Measurements from ENCODE around the gene CXCR4.

GRCh38 chr2:136069773-136070172 lies 48.2 kb downstream of the CXCR4 start:
- TF ChIP-seq CTCF (conservative IDR thresholded peaks at IDR 0.05; ENCODE audit: low read depth, low read length) (no peak), EZH2 (IDR thresholded peaks at IDR 0.05; ENCODE audit: borderline replicate concordance, low read depth, low read length, poor library complexity, severe bottlenecking) (no peak)

All from A673 (cell line).